ENCODE results near the gene AFF3. TPM values are rescaled to one million over a fixed set of nuclear protein-coding genes. Genes with fewer than 3 reads are reported as not detected.

Gene AFF3
- total RNA-seq, 2 donors from 2014 or later = 10.8 to 16.2 TPM

DNA sequence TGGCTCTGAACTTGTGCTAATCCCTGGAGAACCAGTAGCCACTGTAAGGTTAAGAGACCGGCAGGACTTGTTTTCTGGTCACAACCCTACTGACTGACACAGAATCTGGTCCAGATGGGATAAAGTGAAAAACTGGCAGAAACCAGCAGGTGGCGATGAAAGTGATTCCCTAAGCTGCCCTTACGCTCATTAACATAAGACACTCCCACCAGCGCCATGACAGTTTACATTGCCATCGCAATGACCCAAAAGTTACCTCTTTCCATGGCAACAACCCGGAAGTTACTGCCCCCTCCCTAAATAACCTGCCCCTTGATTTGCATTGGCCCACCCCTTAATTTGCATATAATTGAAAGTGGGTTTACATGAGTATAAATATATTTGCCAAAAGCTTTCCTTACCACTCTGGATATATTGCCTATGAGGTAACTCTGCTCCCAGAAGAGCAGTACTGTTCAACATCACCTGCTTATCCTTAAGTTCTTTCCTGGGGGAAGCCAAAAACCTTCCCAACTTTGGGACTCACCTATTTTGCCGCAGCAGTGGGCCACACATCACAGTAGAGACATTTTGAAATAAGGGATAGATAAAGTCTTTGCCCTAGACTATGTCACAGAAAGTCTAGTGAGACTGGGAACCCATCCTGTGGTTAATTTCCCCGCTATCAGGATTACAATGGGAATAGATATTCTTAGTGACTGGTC lies 35.8 kb upstream of the AFF3 start:
- Histone ChIP-seq H3K27me3 (no peaks in the 10 kb centered on the region), H3K27ac (no peak overlapping the region), H3K4me3 (no peak overlapping the region)

DNA sequence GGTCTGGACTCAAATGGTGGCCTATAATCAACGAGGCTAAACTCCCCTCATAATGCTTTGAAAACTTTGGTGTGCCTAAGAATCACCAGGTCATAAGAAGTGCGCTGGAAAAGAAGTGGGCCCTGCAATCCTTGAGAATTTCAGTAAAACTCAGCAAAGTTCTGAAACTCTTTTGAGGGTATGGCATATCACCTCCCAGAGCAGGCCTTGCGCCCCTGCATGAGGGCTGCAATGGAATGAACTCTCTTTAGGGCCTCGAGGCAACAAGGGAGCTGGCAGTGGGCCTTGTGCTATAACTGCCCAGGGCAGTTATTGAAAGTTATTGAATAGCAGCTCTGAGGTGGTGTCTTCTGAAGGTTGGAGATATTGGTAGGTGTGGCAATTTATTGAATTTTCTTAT lies 34.5 kb upstream of the AFF3 start:
- Histone ChIP-seq H3K27me3 (no peaks in the 10 kb centered on the region), H3K27ac (no peak overlapping the region), H3K4me1 (no peaks in the 10 kb centered on the region), H3K36me3 (no peaks in the 10 kb centered on the region), H3K4me3 (no peak overlapping the region), H3K9me3 (no peaks in the 10 kb centered on the region)
- TF ChIP-seq, protein P1, sequence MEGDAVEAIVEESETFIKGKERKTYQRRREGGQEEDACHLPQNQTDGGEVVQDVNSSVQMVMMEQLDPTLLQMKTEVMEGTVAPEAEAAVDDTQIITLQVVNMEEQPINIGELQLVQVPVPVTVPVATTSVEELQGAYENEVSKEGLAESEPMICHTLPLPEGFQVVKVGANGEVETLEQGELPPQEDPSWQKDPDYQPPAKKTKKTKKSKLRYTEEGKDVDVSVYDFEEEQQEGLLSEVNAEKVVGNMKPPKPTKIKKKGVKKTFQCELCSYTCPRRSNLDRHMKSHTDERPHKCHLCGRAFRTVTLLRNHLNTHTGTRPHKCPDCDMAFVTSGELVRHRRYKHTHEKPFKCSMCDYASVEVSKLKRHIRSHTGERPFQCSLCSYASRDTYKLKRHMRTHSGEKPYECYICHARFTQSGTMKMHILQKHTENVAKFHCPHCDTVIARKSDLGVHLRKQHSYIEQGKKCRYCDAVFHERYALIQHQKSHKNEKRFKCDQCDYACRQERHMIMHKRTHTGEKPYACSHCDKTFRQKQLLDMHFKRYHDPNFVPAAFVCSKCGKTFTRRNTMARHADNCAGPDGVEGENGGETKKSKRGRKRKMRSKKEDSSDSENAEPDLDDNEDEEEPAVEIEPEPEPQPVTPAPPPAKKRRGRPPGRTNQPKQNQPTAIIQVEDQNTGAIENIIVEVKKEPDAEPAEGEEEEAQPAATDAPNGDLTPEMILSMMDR (IDR thresholded peaks at IDR 0.05) = no peak
- DNase-seq (ENCODE audit: low spot score) = no peak

More for the DNA sequence above, 35.8 kb upstream of the AFF3 start:
- Histone ChIP-seq H3K9me3 (no peaks in the 10 kb centered on the region), H3K36me3 (no peaks in the 10 kb centered on the region), H3K4me1 (peaks cover 0 to 6% of the 10 kb centered on the region in 2 donors)
- no peak for DNase-seq (ENCODE audit: low spot score)
- TF ChIP-seq, protein P1 (IDR thresholded peaks at IDR 0.05) = peak in 1 of 2 donors; percentile 48

DNA sequence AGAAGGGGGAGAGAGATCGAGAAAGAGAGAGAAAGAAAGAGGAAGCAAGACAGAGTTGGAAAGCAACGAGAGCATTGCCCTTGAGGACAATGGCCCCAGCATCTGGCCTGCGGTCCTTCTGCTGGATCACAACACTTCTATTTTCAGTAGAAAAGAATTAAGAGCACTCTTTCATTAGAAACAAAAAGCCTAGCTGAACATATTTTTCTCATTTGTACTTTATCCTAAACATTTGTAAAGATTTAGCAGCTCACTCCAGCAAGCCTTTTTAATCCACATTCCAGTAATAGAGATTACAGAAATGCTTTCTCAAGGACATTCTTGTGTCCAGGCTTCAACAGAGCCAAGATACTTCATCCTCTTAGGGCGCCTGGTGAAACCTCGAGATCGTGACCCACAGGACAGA lies 31.6 kb upstream of the AFF3 start:
- no peaks in the 10 kb centered on the region for H3K4me1 ChIP-seq
- H3K27ac ChIP-seq = no peak overlapping the region
- H3K9me3 ChIP-seq = no peaks in the 10 kb centered on the region
- no peaks in the 10 kb centered on the region for H3K27me3 ChIP-seq
- TF ChIP-seq, protein P1 (IDR thresholded peaks at IDR 0.05) = no peak
- DNase-seq (ENCODE audit: low spot score) = no peak
- no peaks in the 10 kb centered on the region for H3K36me3 ChIP-seq
- H3K4me3 ChIP-seq = no peak overlapping the region

DNA sequence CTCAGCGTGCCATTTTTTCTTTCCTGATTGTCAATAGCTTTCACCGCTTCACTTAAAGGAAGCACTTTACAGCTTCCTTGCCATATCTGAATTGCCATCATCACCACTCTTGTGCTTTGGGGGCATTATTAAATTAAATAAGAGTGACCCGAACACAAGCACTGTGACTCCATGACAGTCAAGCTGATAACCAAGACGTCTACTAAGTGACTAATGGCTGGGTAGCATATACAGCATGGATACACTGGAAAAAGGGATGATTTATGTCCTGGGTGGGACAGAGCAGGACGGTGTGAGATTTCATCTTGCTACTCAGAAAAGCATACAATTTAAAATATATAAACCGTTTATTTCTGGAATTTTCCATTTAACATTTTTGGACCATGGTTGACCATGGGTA lies 24.3 kb upstream of the AFF3 start:
- peaks cover 0 to 10% of the 10 kb centered on the region in 2 donors for H3K9me3 ChIP-seq
- no peaks in the 10 kb centered on the region for H3K27me3 ChIP-seq
- H3K27ac ChIP-seq = no peak overlapping the region
- H3K4me3 ChIP-seq = no peak overlapping the region
- no peak for DNase-seq (ENCODE audit: low spot score)
- no peaks in the 10 kb centered on the region for H3K4me1 ChIP-seq
- H3K36me3 ChIP-seq = no peaks in the 10 kb centered on the region
- TF ChIP-seq, protein P1 (IDR thresholded peaks at IDR 0.05) = no peak

DNA sequence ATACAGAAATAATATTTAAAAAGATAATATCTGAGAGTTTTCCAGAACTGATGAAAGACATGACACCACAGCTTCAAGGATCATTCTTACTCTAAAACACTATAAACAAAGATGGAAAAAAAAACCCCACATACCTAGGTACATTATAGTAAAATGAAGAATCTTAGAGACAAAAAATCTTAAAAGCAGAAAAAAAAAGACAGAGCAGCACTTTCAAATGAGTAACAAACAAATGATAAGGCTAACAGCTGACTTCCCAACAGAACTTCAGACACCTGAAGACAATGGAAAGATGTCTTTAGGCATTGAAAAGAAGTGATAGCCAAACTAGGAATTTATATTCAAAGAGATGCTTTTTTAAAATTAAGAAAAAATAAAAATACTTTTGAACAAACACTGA lies 21.2 kb upstream of the AFF3 start:
- Histone ChIP-seq H3K9me3 (peaks cover 0 to 10% of the 10 kb centered on the region in 2 donors), H3K36me3 (no peaks in the 10 kb centered on the region), H3K27ac (no peak overlapping the region), H3K4me1 (no peaks in the 10 kb centered on the region), H3K4me3 (no peak overlapping the region), H3K27me3 (no peaks in the 10 kb centered on the region)
- no peak for DNase-seq (ENCODE audit: low spot score)
- TF ChIP-seq, protein P1 (IDR thresholded peaks at IDR 0.05) = no peak
